NCI-H1048 (cell line): ENCODE results near the gene REPS2.

Experiments used
- DNase-seq: peaks from one replicate; lab custom pipeline; 2025; lab: John Stamatoyannopoulos, UW

Gene REPS2

GRCh38 chrX:17005712-17006368 lies 59.4 kb downstream of the REPS2 start:
- DNase-seq = no peak

DNA sequence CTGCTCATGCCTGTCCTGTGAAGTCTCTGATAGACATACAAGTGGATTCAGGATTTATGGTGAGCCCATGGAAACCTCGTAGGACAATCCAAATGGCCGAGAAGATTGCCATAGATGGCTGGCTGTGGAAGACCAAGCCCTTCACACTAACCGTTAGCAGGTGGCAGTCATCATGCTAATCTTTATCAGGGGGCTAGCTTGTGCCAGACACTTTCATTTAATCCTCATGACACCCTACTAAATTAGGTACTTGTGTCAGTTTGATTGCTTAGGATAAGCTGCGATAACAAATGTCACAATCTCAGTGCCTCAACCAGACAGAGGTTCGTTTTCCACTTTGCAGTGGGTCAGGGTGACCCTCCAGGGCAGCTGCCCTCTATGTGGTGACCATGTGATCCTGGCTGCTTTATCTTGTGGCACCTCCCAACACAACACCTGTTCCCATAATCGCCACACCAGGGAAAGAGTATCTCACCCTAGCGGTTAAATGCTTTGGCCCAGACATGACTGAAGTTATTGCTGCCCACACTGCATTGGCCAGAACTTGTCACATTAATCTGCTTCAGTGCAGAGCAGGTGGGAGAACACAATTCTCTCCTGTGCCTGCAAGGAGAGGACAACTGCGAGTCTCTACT lies 60.8 kb downstream of the REPS2 start:
- no peak for DNase-seq

DNA sequence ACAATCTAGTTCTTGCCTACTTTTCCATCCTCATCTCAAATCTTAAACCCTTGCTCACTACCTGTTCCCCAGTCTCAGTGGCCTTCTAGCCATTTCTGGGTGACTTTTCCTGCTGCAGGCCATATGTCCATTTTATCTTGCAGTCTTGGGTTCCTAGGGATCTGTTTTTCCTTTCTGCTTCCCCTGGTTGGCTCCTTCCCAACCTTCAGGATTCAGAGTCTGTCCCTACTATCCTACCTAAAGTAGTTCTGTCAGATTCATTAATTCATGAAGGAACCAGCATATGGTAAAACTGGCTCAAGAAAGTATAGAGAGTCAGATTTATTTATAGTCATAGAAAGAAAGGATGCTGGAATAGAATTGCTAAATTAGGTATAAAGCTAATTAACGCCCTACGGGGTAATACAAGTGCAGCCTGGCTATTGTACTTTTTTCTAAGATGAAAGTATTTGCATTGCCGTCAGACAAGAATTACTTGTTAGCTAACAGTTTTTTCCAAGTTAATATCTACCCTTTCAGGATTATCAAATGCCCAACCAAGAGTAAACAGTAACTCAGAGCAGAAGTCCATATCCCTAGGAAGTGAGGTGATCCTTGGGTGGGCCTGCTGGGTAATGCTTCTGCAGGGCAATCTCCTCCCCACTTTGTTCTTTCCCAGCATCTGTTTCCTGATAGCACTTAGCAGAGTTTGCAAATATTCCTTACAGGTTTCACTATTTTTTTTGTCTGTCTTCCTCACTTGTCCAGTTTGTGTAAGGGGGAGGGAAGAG lies 63.6 kb downstream of the REPS2 start:
- DNase-seq = no peak

- no peak for DNase-seq
Observed at GRCh38 chrX:17012465-17012864, 66.0 kb downstream of the REPS2 start.

- DNase-seq = no peak
Observed at GRCh38 chrX:17014216-17014615, 67.8 kb downstream of the REPS2 start.

- no peak for DNase-seq
Observed at GRCh38 chrX:17017134-17017533, 70.7 kb downstream of the REPS2 start.

- no peak for DNase-seq
Observed at GRCh38 chrX:17020356-17020755, 73.9 kb downstream of the REPS2 start.

GRCh38 chrX:17020851-17021821 lies 74.7 kb downstream of the REPS2 start:
- no peak for DNase-seq

DNA sequence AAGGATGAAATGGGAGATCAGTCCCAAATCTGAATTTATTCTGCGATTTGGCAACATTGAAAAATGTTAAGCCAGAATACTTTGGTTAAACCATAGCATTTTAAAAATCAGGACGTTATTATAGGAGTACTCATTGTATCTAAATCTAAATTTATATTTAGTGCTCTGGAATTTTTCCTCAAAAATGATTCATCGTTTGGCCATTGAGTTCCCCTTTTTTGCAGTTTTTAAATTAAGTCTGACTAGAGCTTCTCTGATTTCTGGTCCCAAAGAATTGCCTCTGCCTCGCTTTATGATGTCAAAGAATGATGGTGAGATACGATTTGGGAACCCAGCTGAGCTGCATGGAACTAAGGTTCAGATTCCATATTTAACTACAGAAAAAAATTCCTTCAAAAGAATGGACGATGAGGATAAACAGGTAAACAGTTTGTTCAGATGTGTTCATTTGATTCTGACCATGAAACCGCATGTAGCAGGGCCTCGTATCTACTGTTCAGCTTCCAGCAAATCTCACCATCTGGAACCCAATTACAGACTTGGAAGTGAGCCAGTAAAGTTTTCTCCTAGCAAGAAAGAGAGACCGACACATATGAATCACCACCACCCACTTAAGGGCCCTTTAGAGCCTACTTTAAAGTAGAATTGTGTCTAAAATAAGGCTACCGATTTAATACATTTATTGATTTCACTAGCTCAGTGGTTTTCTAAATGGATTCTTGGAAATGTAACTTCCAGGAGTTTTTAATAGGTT lies 75.6 kb downstream of the REPS2 start:
- no peak for DNase-seq

- no peak for DNase-seq
Observed at GRCh38 chrX:17023661-17024060, 77.2 kb downstream of the REPS2 start.

DNA sequence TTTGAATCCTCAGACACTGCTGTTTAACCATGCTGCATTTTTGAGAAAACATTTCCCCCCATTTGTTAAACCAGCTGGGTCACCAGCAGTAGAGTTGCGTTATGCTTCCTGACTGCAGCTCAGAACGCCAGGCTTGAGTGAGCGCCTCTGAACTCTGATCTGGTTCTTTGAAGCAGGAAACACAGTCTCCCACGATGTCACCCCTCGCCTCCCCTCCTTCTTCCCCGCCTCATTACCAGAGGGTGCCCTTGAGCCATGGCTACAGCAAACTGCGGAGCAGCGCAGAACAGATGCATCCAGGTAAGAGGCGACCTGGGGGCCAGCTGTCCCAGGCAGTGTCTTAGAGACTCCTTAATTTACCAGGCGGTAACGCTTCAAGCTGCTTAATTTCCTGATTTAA lies 78.4 kb downstream of the REPS2 start:
- no peak for DNase-seq

- no peak for DNase-seq
Observed at GRCh38 chrX:17025621-17026302, 79.3 kb downstream of the REPS2 start.

DNA sequence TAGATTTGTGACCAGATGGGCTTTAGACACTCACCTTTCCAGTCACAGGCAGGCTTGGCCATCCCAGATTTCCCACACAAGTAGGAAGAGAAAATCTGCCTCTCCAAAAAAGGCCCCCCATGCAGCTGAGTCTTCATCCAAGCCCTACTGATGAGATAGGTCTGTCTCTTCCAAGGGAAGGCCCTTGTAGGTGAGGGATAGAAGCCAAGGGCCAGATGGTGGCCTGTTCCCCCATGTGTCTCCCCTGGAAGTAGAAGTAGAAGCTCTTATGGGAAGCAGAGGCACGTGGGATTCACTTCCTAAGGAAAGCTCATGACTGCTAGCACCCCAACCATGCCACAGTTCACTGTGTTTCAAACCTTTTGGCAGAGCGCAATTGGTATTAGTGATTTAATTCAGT lies 81.5 kb downstream of the REPS2 start:
- DNase-seq = no peak

DNA sequence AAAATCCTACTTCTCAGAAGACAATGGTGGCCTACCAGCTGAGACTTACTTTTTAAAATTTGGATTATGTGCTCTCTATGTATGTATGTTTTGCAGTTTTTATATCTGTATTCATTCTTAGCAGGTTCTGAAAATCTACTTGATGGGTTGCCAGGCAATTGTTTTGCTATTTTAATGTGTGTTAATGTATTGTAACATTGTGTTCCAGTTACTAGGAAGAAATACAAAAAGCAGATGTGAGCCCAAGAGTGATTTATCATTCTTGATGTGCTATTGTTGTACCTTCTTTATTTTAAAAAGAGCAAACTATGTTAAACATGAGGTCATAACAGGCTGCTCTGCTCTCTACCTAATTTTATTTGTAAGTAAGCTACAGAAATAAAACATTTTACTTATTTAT lies 81.9 kb downstream of the REPS2 start:
- DNase-seq = no peak

- no peak for DNase-seq
Observed at GRCh38 chrX:17030092-17030491, 83.6 kb downstream of the REPS2 start.

GRCh38 chrX:17030580-17031270 lies 84.3 kb downstream of the REPS2 start:
- DNase-seq = no peak

GRCh38 chrX:17031827-17032226 lies 85.4 kb downstream of the REPS2 start:
- DNase-seq = no peak

DNA sequence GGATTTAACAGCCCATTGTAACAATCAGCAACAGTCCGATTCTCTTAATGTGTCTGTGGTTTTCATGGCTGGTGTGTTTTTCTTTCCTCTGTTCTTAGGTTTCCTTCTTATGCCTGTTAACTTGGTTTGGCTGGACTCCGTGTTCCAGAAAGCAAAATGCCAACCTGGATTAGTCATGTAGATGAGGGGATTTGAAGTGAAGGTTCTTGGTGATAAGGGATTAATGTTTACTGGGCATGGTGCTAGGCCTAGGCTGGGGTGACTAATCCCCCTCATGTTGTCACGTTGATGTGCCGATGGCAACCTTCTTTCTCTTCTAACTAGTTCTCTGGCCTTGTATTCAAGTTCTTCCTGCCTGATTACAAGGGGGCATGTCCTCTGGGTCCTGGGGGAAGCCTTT lies 85.9 kb downstream of the REPS2 start:
- no peak for DNase-seq

GRCh38 chrX:17033225-17033624 lies 86.8 kb downstream of the REPS2 start:
- no peak for DNase-seq

DNA sequence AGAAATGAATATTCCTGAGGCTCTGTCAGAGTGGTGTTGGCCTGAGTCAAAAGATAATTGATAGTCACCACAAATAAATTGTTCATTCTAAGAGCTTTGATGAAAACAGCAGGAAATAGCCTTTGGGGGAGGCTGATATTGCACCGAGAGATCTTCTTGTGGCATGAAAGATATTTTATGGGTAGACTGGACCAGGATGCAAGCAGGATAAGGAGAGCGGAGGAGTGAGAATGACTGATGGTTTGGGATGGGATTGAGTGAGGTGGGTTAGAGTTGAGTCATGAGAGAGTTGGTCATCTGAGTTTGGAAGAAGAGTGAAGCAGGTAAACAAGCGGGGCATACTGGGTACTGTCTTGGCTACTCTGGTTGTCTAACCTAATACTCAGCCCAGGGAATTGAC lies 88.7 kb downstream of the REPS2 start:
- no peak for DNase-seq
